Stomach (tissue), 4 donors: Measurements from ENCODE around the gene FERMT3.

Source experiments
- EP300 ChIP-seq: sonication (generic); formaldehyde crosslinking; IDR thresholded peaks from one replicate; pipeline ENCODE4 v1.6.1; 2017; ENCODE audit warnings: antibody characterized with exemption
- POLR2A ChIP-seq, 4 donors: fragments of 450-650 bp; IDR thresholded peaks; one replicate each; pipeline ENCODE4 v1.6.1; 2016; ENCODE audit warnings: antibody characterized with exemption in 4 of 4, control low read depth in 2 of 4, mild to moderate bottlenecking in 1 of 4, moderate library complexity in 1 of 4
- POLR2AphosphoS5 ChIP-seq, 3 donors: sonication (generic); formaldehyde crosslinking; IDR thresholded peaks; one replicate each; pipeline ENCODE4 v1.6.1; 2016; ENCODE audit warnings: antibody characterized with exemption in 3 of 3
- TF ChIP-seq, protein P1 (sequence below), 7 experiments: fragments of 450-650 bp in 4 of 7; fragments of 200-600 bp in 3 of 7; sonication (generic) in 3 of 7; IDR thresholded peaks; one replicate each; pipeline ENCODE4 v1.5.1; 2016 to 2019; ENCODE audit warnings: antibody characterized with exemption in 7 of 7, control low read depth in 2 of 7, mild to moderate bottlenecking in 1 of 7

DNA sequence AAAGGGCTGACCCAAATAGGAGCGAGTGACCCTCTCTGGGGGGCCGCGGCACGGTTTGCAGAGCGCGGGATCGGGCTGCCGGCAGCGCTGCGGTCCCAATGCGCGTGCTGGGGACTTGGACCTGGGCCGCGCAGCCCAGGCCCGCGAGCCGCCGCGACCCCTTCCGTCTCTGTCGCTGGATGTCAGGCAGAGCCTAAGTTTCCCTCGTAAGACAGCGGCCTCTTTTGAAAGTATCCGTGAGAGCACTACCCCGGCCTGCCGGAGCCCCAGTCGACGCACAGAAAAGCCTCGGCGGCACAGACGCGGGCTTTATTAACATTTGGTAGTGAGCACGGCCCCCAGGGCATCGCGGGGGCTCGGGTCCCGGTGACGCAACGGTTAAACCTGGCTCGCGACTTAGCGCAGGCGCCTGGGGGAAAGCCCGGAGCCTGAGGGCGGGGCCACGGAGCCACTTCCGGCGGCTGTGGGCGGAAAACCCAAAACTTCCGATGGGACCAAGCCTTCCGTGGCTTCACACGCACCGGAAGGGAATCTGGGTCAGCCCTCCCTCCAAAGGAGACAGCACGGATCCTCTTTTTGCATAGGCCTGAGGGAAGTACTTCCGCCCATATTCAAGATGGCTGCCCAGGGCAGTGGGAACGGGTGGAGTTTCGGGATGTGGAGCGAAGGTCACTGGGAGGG, 63.2 kb downstream of the FERMT3 start:
- TF ChIP-seq, protein P1, sequence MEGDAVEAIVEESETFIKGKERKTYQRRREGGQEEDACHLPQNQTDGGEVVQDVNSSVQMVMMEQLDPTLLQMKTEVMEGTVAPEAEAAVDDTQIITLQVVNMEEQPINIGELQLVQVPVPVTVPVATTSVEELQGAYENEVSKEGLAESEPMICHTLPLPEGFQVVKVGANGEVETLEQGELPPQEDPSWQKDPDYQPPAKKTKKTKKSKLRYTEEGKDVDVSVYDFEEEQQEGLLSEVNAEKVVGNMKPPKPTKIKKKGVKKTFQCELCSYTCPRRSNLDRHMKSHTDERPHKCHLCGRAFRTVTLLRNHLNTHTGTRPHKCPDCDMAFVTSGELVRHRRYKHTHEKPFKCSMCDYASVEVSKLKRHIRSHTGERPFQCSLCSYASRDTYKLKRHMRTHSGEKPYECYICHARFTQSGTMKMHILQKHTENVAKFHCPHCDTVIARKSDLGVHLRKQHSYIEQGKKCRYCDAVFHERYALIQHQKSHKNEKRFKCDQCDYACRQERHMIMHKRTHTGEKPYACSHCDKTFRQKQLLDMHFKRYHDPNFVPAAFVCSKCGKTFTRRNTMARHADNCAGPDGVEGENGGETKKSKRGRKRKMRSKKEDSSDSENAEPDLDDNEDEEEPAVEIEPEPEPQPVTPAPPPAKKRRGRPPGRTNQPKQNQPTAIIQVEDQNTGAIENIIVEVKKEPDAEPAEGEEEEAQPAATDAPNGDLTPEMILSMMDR (IDR thresholded peaks at IDR 0.05): peak in 1 of 7 experiments; percentile 9
- TF ChIP-seq POLR2A (IDR thresholded peaks at IDR 0.05): no peak
- no peak for TF ChIP-seq EP300
- TF ChIP-seq POLR2AphosphoS5 (IDR thresholded peaks at IDR 0.05): peak; percentile 66 to 99 (median 95)
